SK-N-SH (cell line): ENCODE data around the gene CTSO. TPM values are rescaled to one million over a fixed set of nuclear protein-coding genes. Genes with fewer than 3 reads are reported as not detected.

ENCODE experiments used
- CTCF ChIA-PET: fragments of 300-600, 350-600 bp; formaldehyde crosslinking; extraction: SDS; loops from one replicate; lab custom pipeline; 2021; lab: Yijun Ruan, JAX
- POLR2A ChIA-PET: fragments of 350-600 bp; sonication (Branson Sonifier 250); formaldehyde crosslinking; extraction: SDS; loops from one replicate; lab custom pipeline; 2020; ENCODE audit warnings: antibody characterized with exemption, inconsistent platforms; lab: Yijun Ruan, JAX
- DNase-seq: peaks from one replicate; pipeline ENCODE4 v3.0.0; 2012
- H2AFZ ChIP-seq: fragments of 200-600 bp; sonication (generic); 2 replicates; pipeline ENCODE4 v1.8.1; 2016; ENCODE audit warnings: antibody characterized with exemption, mild to moderate bottlenecking, low read depth
- H3F3A ChIP-seq: fragments of 200-600 bp; sonication (generic); replicated peaks from 2 replicates; pipeline ENCODE3; 2016; ENCODE audit warnings: antibody characterized with exemption, mild to moderate bottlenecking; ENCODE audit not compliant: insufficient read depth
- H3K27ac ChIP-seq, 2 experiments: fragments of 200-500 bp in 1 of 2; fragments of 200-600 bp in 1 of 2; sonication (Bioruptor generic) in 1 of 2; sonication (generic), shearing (Covaris generic) in 1 of 2; 2 replicates each; pipeline versions ENCODE4 v1.5.1 to v1.6.1; 2014 to 2016; ENCODE audit warnings: low read depth in 2 of 2, inconsistent platforms in 1 of 2, low read length in 1 of 2, mild to moderate bottlenecking in 1 of 2, mixed read lengths in 1 of 2
- H3K27me3 ChIP-seq: fragments of 200-600 bp; sonication (generic), shearing (Covaris generic); 2 replicates; pipeline ENCODE4 v1.6.1; 2016; ENCODE audit warnings: mixed run types; ENCODE audit not compliant: insufficient read depth
- H3K36me3 ChIP-seq, 2 experiments: fragments of 200-500 bp in 1 of 2; fragments of 200-600 bp in 1 of 2; sonication (Bioruptor generic) in 1 of 2; sonication (generic) in 1 of 2; replicated peaks in 1 of 2; 2 replicates each; pipeline versions ENCODE3 to v1.5.1; 2014 to 2016; ENCODE audit warnings: low read length in 1 of 2, mild to moderate bottlenecking in 1 of 2; ENCODE audit not compliant: insufficient read depth in 2 of 2, control insufficient read depth in 1 of 2
- H3K4me1 ChIP-seq, 2 experiments: fragments of 200-500 bp in 1 of 2; fragments of 200-600 bp in 1 of 2; sonication (Bioruptor generic) in 1 of 2; sonication (generic), shearing (Covaris generic) in 1 of 2; 2 replicates each; pipeline versions ENCODE4 v1.5.1 to v1.6.1; 2014 to 2016; ENCODE audit warnings: low read depth in 1 of 2, low read length in 1 of 2, mixed run types in 1 of 2; ENCODE audit not compliant: insufficient read depth in 2 of 2, control insufficient read depth in 1 of 2
- H3K4me2 ChIP-seq: fragments of 200-600 bp; sonication (generic), shearing (Covaris generic); 2 replicates; pipeline ENCODE4 v1.6.1; 2017; ENCODE audit warnings: mixed run types
- H3K4me3 ChIP-seq, 2 experiments: fragments of 200-500 bp in 1 of 2; fragments of 200-600 bp in 1 of 2; sonication (Bioruptor generic) in 1 of 2; sonication (generic), shearing (Covaris generic) in 1 of 2; 2 replicates each; pipeline versions ENCODE4 v1.5.1 to v1.8.1; 2014 to 2016; ENCODE audit warnings: low read depth in 2 of 2, inconsistent platforms in 1 of 2, low read length in 1 of 2, mild to moderate bottlenecking in 1 of 2, mixed read lengths in 1 of 2, moderate library complexity in 1 of 2
- H3K79me2 ChIP-seq: fragments of 200-600 bp; sonication (generic); 2 replicates; pipeline ENCODE4 v1.8.1; 2017; ENCODE audit warnings: mild to moderate bottlenecking; ENCODE audit not compliant: insufficient read depth
- H3K9ac ChIP-seq: fragments of 200-600 bp; sonication (generic); 2 replicates; pipeline ENCODE4 v1.6.1; 2017; ENCODE audit warnings: mixed run types
- H3K9me2 ChIP-seq: fragments of 200-600 bp; sonication (generic); 2 replicates; pipeline ENCODE4 v1.6.1; 2017; ENCODE audit warnings: mixed run types
- H3K9me3 ChIP-seq: fragments of 200-600 bp; sonication (generic); 2 replicates; pipeline ENCODE4 v1.6.1; 2017; ENCODE audit warnings: mixed run types, mild to moderate bottlenecking, moderate library complexity
- H4K20me1 ChIP-seq: fragments of 200-600 bp; sonication (generic); 2 replicates; pipeline ENCODE4 v1.6.1; 2017; ENCODE audit warnings: mild to moderate bottlenecking, mixed run types; ENCODE audit not compliant: insufficient read depth
- CHD2 ChIP-seq: fragments of 150-350 bp; IDR thresholded peaks from 2 replicates; pipeline ENCODE4 v1.6.1; 2018; ENCODE audit warnings: low read length; ENCODE audit not compliant: partially characterized antibody
- FOSL2 ChIP-seq: IDR thresholded peaks from 2 replicates; pipeline ENCODE4 v1.4.0; 2012; ENCODE audit warnings: low read depth, mild to moderate bottlenecking, moderate library complexity, borderline replicate concordance
- FOXM1 ChIP-seq: IDR thresholded peaks from 2 replicates; pipeline ENCODE4 v1.4.0; 2012; ENCODE audit warnings: low read depth, mild to moderate bottlenecking
- GABPA ChIP-seq: IDR thresholded peaks from 2 replicates; pipeline ENCODE4 v1.4.0; 2012; ENCODE audit warnings: low read depth, mild to moderate bottlenecking
- GATA2 ChIP-seq: sonication (generic); formaldehyde crosslinking; IDR thresholded peaks from 2 replicates; pipeline ENCODE4 v1.5.0; 2020; ENCODE audit warnings: mild to moderate bottlenecking, missing genetic modification reagents
- JUND ChIP-seq: IDR thresholded peaks from 2 replicates; pipeline ENCODE4 v1.4.0; 2012
- MEF2A ChIP-seq: IDR thresholded peaks from 2 replicates; pipeline ENCODE4 v1.4.0; 2012; ENCODE audit warnings: low read depth, borderline replicate concordance
- NRF1 ChIP-seq: IDR thresholded peaks from 2 replicates; pipeline ENCODE4 v1.6.1; 2012; ENCODE audit warnings: low read depth, mild to moderate bottlenecking, low read length
- POLR2AphosphoS5 ChIP-seq: IDR thresholded peaks from 2 replicates; pipeline ENCODE4 v1.6.1; 2012; ENCODE audit warnings: low read depth, low read length
- RCOR1 ChIP-seq: fragments of 150-350 bp; IDR thresholded peaks from 2 replicates; pipeline ENCODE4 v1.6.1; 2017; ENCODE audit warnings: antibody characterized with exemption, low read length
- SMC3 ChIP-seq: IDR thresholded peaks from 2 replicates; pipeline ENCODE4 v1.6.1; 2012; ENCODE audit warnings: low read depth, low read length, improper control_type of control experiment
- TAF1 ChIP-seq: IDR thresholded peaks from 2 replicates; pipeline ENCODE4 v1.6.1; 2012; ENCODE audit warnings: low read depth, mild to moderate bottlenecking, low read length, moderate library complexity, borderline replicate concordance
- TCF12 ChIP-seq: IDR thresholded peaks from 2 replicates; pipeline ENCODE4 v1.4.0; 2012
- TEAD4 ChIP-seq: IDR thresholded peaks from 2 replicates; pipeline ENCODE4 v1.4.0; 2012; ENCODE audit warnings: mild to moderate bottlenecking, borderline replicate concordance; ENCODE audit not compliant: insufficient read depth
- YY1 ChIP-seq: IDR thresholded peaks from 2 replicates; pipeline ENCODE4 v1.4.0; 2012; ENCODE audit warnings: low read depth, mild to moderate bottlenecking
- WGBS: methylation state at CpG from one replicate; pipeline ENCODE4 v1.1.6; 2017; ENCODE audit warnings: low lambda C conversion rate; 5-methylcytosine and 5-hydroxymethylcytosine counted together
- polyA plus RNA-seq, 3 experiments: library from polyadenylated mRNA; depleted of rRNA; stranded (reverse); fragments of >200 nt; gene quantifications; 2 replicates each; pipeline ENCODE4 v1.2.3, GENCODE V29; 2012
- TF ChIP-seq, protein P1 (sequence below): IDR thresholded peaks from 2 replicates; pipeline ENCODE4 v1.4.0; 2012; ENCODE audit warnings: low read depth
- TF ChIP-seq, protein P2 (sequence below): fragments of 200-600 bp; sonication (generic); IDR thresholded peaks from 2 replicates; pipeline ENCODE4 v1.6.1; 2017; ENCODE audit warnings: antibody characterized with exemption, mild to moderate bottlenecking, moderate library complexity
- TF ChIP-seq, protein P3 (sequence below): fragments of 150-350 bp; IDR thresholded peaks from 2 replicates; pipeline ENCODE4 v1.6.1; 2016; ENCODE audit warnings: mild to moderate bottlenecking, low read depth, low read length
- TF ChIP-seq, protein P4 (sequence below): fragments of 150-350 bp; IDR thresholded peaks from 2 replicates; pipeline ENCODE4 v1.6.1; 2017; ENCODE audit warnings: antibody characterized with exemption, low read length, low read depth, borderline replicate concordance

Gene CTSO
- polyA plus RNA-seq, 1 of the 3 experiments (the other 2 are of a cell fraction): 3.3 TPM

DNA sequence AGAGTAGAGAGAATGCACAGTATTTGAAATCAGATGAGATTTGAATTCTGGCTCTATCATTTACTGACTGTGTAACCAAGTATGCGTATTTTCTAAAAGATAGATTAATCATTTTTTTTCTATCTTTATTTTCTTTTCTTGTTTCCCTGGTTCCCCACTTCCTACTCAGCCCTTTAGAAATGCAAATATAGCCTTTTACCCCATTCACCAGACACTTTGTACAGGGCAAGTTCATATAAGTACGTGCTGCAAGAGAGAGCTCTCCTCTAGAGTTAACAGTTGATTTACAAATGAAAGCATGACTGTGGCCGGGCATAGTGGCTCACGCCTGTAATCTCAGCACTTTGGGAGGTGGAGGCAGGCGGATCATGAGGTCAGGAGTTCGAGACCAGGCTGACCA lies 68.0 kb downstream of the CTSO start:
- Histone ChIP-seq H3K36me3 (no peaks in the 10 kb centered on the region), H3K4me1 (no peaks in the 10 kb centered on the region), H3K27ac (no peak overlapping the region), H3K9ac (no peak overlapping the region), H3K9me3 (no peaks in the 10 kb centered on the region), H3K79me2 (no peaks in the 10 kb centered on the region), H3K27me3 (no peaks in the 10 kb centered on the region), H3K4me2 (no peak overlapping the region), H3F3A (no peaks in the 10 kb centered on the region), H3K4me3 (no peak overlapping the region), H2AFZ (no peak overlapping the region), H3K9me2 (no peaks in the 10 kb centered on the region), H4K20me1 (no peaks in the 10 kb centered on the region)
- WGBS: 39% methylated on average over 6 of the region's 6 CpGs
- DNase-seq: no peak
- ChIA-PET POLR2A (no interaction called here), CTCF (no interaction called here)
- TF ChIP-seq RCOR1 (no peak), SMC3 (no peak), TEAD4 (no peak), MEF2A (no peak), JUND (no peak), FOSL2 (no peak), GABPA (no peak), GATA2 (CRISPR knock-in tag) (no peak), POLR2AphosphoS5 (no peak), FOXM1 (no peak), TAF1 (no peak), NRF1 (no peak), TCF12 (no peak), CHD2 (no peak), YY1 (no peak)
- TF ChIP-seq, protein P1, sequence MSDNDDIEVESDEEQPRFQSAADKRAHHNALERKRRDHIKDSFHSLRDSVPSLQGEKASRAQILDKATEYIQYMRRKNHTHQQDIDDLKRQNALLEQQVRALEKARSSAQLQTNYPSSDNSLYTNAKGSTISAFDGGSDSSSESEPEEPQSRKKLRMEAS: no peak
- TF ChIP-seq, protein P2, sequence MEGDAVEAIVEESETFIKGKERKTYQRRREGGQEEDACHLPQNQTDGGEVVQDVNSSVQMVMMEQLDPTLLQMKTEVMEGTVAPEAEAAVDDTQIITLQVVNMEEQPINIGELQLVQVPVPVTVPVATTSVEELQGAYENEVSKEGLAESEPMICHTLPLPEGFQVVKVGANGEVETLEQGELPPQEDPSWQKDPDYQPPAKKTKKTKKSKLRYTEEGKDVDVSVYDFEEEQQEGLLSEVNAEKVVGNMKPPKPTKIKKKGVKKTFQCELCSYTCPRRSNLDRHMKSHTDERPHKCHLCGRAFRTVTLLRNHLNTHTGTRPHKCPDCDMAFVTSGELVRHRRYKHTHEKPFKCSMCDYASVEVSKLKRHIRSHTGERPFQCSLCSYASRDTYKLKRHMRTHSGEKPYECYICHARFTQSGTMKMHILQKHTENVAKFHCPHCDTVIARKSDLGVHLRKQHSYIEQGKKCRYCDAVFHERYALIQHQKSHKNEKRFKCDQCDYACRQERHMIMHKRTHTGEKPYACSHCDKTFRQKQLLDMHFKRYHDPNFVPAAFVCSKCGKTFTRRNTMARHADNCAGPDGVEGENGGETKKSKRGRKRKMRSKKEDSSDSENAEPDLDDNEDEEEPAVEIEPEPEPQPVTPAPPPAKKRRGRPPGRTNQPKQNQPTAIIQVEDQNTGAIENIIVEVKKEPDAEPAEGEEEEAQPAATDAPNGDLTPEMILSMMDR: no peak
- TF ChIP-seq, protein P3, sequence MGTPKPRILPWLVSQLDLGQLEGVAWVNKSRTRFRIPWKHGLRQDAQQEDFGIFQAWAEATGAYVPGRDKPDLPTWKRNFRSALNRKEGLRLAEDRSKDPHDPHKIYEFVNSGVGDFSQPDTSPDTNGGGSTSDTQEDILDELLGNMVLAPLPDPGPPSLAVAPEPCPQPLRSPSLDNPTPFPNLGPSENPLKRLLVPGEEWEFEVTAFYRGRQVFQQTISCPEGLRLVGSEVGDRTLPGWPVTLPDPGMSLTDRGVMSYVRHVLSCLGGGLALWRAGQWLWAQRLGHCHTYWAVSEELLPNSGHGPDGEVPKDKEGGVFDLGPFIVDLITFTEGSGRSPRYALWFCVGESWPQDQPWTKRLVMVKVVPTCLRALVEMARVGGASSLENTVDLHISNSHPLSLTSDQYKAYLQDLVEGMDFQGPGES: no peak
- TF ChIP-seq, protein P4, sequence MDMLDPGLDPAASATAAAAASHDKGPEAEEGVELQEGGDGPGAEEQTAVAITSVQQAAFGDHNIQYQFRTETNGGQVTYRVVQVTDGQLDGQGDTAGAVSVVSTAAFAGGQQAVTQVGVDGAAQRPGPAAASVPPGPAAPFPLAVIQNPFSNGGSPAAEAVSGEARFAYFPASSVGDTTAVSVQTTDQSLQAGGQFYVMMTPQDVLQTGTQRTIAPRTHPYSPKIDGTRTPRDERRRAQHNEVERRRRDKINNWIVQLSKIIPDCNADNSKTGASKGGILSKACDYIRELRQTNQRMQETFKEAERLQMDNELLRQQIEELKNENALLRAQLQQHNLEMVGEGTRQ: no peak
